Fibroblast of the aortic adventitia (primary cell): ENCODE results near the gene SKIDA1. TPM values are rescaled to one million over a fixed set of nuclear protein-coding genes. Genes with fewer than 3 reads are reported as not detected.

Experiments
- DNase-seq: peaks from one replicate; pipeline ENCODE4 v3.0.0-alpha.2; 2010; ENCODE audit warnings: low read depth
- H3K4me3 ChIP-seq: 2 replicates; pipeline ENCODE4 v1.5.1; 2011; ENCODE audit warnings: low read depth, mild to moderate bottlenecking, control low read depth, low read length, moderate library complexity
- CTCF ChIP-seq: IDR thresholded peaks from 2 replicates; pipeline ENCODE4 v1.5.1; 2011; ENCODE audit warnings: mild to moderate bottlenecking, low read length, control low read depth, inconsistent platforms; ENCODE audit not compliant: insufficient read depth
- total RNA-seq: library from RNA; depleted of rRNA; stranded (reverse); fragments of >200 nt; gene quantifications from 2 replicates; pipeline ENCODE4 v1.2.3, GENCODE V29; 2012; ENCODE audit warnings: low replicate concordance

Gene SKIDA1
- total RNA-seq, 1 donor: 0.90 TPM

GRCh38 chr10:21533467-21534279, 8.2 kb upstream of the SKIDA1 start, which contains the start of gene MLLT10:
Gene MLLT10, plus strand, starts transcription at chr10:21534232. Its CDS starts 413 bp downstream, at chr10:21534645.
- H3K4me3 ChIP-seq: peak within 1 kb of the TSS; percentile 86
- peak; percentile 93 for DNase-seq
- TF ChIP-seq CTCF: peak; percentile 57

- no peak for DNase-seq
- no peak for TF ChIP-seq CTCF
- peak overlapping the region; percentile 71 for H3K4me3 ChIP-seq
These were observed 7.4 kb upstream of the SKIDA1 start for GRCh38 chr10:21532694-21533466.

DNA sequence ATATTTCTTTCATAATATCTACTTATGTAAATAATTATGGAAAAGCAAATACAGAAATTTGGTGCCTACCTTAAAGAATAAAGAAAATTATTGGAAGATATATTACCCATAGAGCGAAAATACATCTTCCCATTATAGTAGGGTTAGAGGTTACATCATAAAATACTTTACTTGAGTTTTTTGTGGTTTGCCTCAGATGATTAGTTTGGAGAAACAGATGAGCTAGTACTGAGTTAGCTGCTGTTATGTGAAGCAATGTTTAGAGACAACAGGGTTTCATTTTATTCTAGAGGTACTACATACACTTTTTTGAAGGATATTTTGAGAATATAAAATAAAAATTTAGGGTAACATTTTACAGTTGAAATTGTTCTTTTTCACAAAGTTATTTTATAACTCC, 5.7 kb upstream of the SKIDA1 start:
- DNase-seq: no peak
- no peak for TF ChIP-seq CTCF
- no peak overlapping the region for H3K4me3 ChIP-seq

DNA sequence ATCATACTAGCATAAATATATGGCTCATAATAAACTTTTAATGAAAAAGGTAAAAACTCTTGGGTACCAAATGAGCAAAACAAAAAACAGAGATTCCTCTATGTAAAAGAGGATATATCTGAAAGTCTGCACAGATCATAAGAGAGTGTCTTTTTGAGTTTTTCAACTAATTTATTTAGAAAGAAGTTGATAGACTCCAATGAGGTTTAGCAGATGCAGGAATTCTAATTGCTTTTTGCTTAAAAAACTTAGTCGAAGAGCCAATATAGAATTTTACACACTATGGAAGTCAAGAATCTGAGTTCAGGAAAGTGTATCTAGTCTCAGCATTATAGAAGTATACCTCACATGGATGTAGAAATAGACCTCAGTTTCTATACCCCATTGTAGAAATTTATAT, 5.2 kb upstream of the SKIDA1 start:
- H3K4me3 ChIP-seq: no peak overlapping the region
- no peak for DNase-seq

DNA sequence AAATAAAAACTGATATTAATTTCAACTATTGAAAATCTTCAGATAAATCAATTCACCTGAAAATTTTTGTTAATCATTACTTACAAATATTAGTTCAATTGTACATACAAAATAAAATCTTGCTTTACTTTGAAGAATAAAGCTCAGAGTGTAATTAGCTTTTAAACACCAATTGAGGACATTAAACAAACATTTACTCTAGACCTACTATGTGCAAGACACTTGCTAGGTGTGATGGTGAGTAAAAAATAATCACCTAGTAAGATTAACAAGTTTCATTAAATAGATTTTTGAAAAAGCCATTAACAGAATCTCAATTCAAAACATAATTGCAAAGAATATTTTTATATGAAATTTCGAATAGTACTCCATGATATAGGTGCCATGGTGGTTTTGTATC, 4.7 kb upstream of the SKIDA1 start:
- TF ChIP-seq CTCF: no peak
- no peak overlapping the region for H3K4me3 ChIP-seq
- DNase-seq: no peak

More for the DNA sequence above, 5.2 kb upstream of the SKIDA1 start:
- TF ChIP-seq CTCF: no peak

DNA sequence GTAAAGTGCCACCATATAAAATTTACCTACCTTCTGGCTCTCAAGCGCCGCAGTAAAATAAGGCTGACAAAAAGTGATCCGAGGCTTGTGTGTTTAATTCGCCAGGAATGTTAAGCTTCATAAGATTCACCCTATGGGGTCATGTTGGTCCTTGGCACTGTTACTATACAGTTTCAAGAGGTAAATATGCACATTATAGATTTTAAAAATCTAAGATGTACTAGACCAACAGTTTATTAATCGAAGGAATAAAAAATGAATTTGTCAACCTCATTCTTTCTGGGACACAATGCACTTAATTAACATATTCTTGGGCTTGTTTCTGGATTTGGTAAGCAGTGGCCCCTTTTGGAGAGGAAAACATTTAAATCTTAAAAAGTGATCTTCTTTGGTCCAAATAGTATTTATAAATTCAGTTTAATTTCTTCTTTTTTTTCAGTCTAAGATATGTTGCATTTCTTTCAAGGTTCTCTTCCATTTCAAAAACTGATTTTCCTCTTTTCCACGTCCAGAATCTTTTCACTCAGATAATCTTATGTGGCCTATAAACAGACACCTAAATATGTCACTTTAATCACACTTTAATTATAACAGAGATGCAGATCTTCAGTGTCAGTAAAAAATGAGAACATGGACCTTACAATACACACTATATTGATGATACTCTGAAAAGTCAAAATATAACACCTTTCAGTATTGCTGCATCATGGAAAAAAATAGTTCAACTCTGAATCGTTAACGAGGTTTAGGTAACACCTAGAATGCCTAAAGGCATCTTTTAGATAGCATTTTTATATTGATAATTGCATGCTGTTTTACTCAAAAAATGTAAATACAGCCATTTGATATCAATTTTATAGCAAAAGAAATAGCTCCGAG, 3.8 kb upstream of the SKIDA1 start:
- no peak overlapping the region for H3K4me3 ChIP-seq
- DNase-seq: no peak
- no peak for TF ChIP-seq CTCF
